RWPE1 (cell line): ENCODE results near the gene KRTAP12-4.
"Not testable (repeated sequence)": the region's sequence is repeated elsewhere in the genome, so short reads cannot be mapped to it uniquely, and the experiment has no call there.

Source experiments
- CTCF ChIA-PET: fragments of 350-600 bp; sonication (Branson Sonifier 250); formaldehyde crosslinking; extraction: SDS; loops from one replicate; lab custom pipeline; 2021; lab: Yijun Ruan, JAX
- POLR2A ChIA-PET: fragments of 400-600 bp; formaldehyde crosslinking; extraction: SDS; loops from one replicate; lab custom pipeline; 2020; ENCODE audit warnings: antibody characterized with exemption; ENCODE audit not compliant: low non-redundant PET; lab: Yijun Ruan, JAX
- DNase-seq: peaks from one replicate; pipeline ENCODE4 v3.0.0; 2012; ENCODE audit warnings: low spot score
- H3K27ac ChIP-seq: fragments of 450-650 bp; 2 replicates; pipeline ENCODE4 v1.5.1; 2017
- CTCF ChIP-seq: fragments of 450-650 bp; conservative IDR thresholded peaks from 2 replicates; pipeline ENCODE4 v1.5.1; 2017; ENCODE audit warnings: low read depth, mild to moderate bottlenecking

KRTAP12-4 gene

GRCh38 chr21:44701023-44701400 lies 46.6 kb upstream of the KRTAP12-4 start:
- ChIA-PET POLR2A (interaction anchor here (0.8 kb wide), 1 partner anchor 108 kb away, joined by 3 read pairs; no protein-coding TSS in a partner anchor), CTCF (no interaction called here)
- no peak for TF ChIP-seq CTCF
- DNase-seq: no peak
- no peak overlapping the region for H3K27ac ChIP-seq

- POLR2A ChIA-PET: no interaction called here
- CTCF ChIA-PET: no interaction called here
- no peak for DNase-seq
- no peak for TF ChIP-seq CTCF
- no peak overlapping the region for H3K27ac ChIP-seq
Measured at GRCh38 chr21:44700101-44701022, 45.9 kb upstream of the KRTAP12-4 start.

- POLR2A ChIA-PET: no interaction called here
- CTCF ChIA-PET: no interaction called here
- TF ChIP-seq CTCF: no peak
Measured at GRCh38 chr21:44699502-44700001, 45.1 kb upstream of the KRTAP12-4 start.

DNA sequence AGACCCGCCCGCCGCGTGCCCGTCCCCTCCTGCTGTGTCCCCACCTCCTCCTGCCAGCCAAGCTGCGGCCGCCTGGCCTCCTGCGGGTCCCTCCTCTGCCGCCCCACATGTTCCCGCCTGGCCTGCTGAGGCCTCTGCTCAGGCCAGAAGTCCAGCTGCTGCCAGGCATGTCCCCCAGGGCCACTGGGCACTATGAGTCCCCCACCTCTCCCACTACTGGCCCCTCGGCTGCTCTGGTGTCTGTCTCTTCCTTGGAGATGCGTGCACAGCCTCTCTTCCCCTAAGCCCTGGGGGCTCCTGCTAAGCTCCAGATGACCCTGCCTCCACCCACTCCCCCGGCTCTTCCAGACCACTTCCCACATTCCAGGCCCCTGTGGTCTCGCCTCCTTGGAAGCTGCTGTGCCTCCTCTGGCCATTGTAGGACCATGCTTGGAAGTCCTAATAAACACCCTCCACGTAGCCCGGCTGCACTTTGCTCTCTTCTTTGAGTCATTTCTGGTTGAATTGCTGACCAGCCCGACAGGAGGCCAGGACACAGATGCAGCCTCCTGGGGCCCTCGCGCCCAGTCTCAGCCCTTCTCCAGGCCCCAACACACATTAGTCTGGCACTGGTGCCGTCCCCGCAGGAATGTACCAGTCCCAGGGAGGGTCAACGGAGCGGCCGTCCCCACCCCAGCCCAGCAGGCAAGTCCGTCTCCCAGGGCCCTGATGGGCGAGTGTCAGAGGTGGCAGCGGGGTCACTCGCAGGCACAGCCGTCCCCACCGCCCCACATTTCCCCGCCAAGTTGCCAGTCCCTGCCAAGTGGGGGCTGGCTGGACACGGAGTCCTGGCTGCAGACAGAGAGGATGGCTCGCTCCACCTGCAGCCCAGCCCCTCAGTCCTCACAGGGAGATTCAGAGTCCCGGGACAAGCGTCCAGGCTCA lies 43.6 kb upstream of the KRTAP12-4 start:
- TF ChIP-seq CTCF: no peak
- ChIA-PET POLR2A (no interaction called here), CTCF (no interaction called here)

More at GRCh38 chr21:44699502-44700001, 45.1 kb upstream of the KRTAP12-4 start:
- no peak overlapping the region for H3K27ac ChIP-seq
- DNase-seq: no peak

GRCh38 chr21:44697172-44697810 lies 42.8 kb upstream of the KRTAP12-4 start, which contains the start of gene KRTAP10-12:
KRTAP10-12 (plus strand) TSS chr21:44697172; CDS start chr21:44697202, 30 bp downstream.
- POLR2A ChIA-PET, DNase-seq, H3K27ac ChIP-seq: not testable (repeated sequence)
- CTCF ChIA-PET: interaction anchor here (0.7 kb wide), 1 partner anchor 746 kb away, joined by 5 read pairs; no protein-coding TSS in a partner anchor

More for the DNA sequence above, 43.6 kb upstream of the KRTAP12-4 start:
- DNase-seq: no peak
- H3K27ac ChIP-seq: no peak overlapping the region

DNA sequence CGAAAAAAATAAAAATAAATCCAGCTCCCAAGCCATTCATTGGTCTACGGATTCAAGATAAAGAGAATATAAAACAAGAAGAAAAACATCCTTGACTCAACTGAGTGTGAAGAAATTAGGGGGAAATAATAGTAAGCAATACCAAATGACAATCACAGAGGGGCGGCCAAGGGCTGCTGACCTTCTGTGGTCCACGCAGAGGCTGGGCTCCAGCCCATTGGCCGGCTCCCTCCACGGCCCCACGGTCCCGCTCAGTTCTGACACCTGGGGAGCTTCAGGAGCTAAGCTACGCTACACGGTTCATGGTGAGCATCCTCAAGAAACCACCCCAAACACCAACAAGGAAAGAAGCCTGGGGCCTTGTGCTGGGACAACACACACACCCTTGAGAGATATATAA lies 42.1 kb upstream of the KRTAP12-4 start:
- POLR2A ChIA-PET: no interaction called here
- CTCF ChIA-PET: interaction anchor here (0.7 kb wide), 1 partner anchor 747 kb away, joined by 5 read pairs; no protein-coding TSS in a partner anchor

More for the DNA sequence above, 42.1 kb upstream of the KRTAP12-4 start:
- no peak for DNase-seq
- no peak for TF ChIP-seq CTCF
- no peak overlapping the region for H3K27ac ChIP-seq
